K562 (cell line): Measurements from ENCODE around the gene CLSTN2.

Experiments used
- CHD1 ChIP-seq: fragments of 200-600 bp; sonication (generic); IDR thresholded peaks from one replicate; pipeline ENCODE4 v1.6.1; 2012; ENCODE audit warnings: mild to moderate bottlenecking, moderate library complexity, low read length, inconsistent platforms
- CTCF ChIP-seq, 3 experiments: IDR thresholded peaks in 2 of 3; conservative IDR thresholded peaks in 1 of 3; 2 replicates each; pipeline ENCODE4 v1.5.1; 2011 to 2012; ENCODE audit warnings: low read length in 3 of 3, mild to moderate bottlenecking in 3 of 3, control low read depth in 2 of 3, improper control_type of control experiment in 1 of 3, inconsistent platforms in 1 of 3, low read depth in 1 of 3, mixed read lengths in 1 of 3, moderate library complexity in 1 of 3; ENCODE audit not compliant: insufficient read depth in 2 of 3
- NR2C1 ChIP-seq, 2 experiments: fragments of 450-650 bp; IDR thresholded peaks; 2 replicates each; pipeline ENCODE4 v1.6.1; 2017; ENCODE audit warnings: mild to moderate bottlenecking in 2 of 2, antibody characterized with exemption in 1 of 2, inconsistent platforms in 1 of 2, missing compliant biosample characterization in 1 of 2, missing genetic modification characterization in 1 of 2
- PHF21A ChIP-seq: fragments of 450-650 bp; IDR thresholded peaks from 2 replicates; pipeline ENCODE4 v1.6.1; 2017; ENCODE audit warnings: low read depth, borderline replicate concordance
- RAD51 ChIP-seq: fragments of 450-650 bp; IDR thresholded peaks from 2 replicates; pipeline ENCODE4 v1.7.1; 2016; ENCODE audit warnings: low read depth, mild to moderate bottlenecking, borderline replicate concordance
- SIN3A ChIP-seq, 2 experiments: fragments of 150-350 bp in 1 of 2; IDR thresholded peaks; 2 replicates each; pipeline ENCODE4 v1.6.1; 2011 to 2016; ENCODE audit warnings: borderline replicate concordance in 2 of 2, low read depth in 2 of 2, low read length in 2 of 2, mild to moderate bottlenecking in 2 of 2, moderate library complexity in 2 of 2; ENCODE audit not compliant: control insufficient read depth in 1 of 2
- SMAD3 ChIP-seq: fragments of 450-650 bp; formaldehyde crosslinking; conservative IDR thresholded peaks from 2 replicates; pipeline ENCODE4 v1.4.0; 2020; ENCODE audit warnings: mild to moderate bottlenecking
- SPI1 ChIP-seq: IDR thresholded peaks from 2 replicates; pipeline ENCODE4 v1.6.1; 2011; ENCODE audit warnings: low read depth, low read length, control low read depth, borderline replicate concordance
- YY1 ChIP-seq, 3 experiments: IDR thresholded peaks; 2 replicates each; pipeline ENCODE4 v1.6.1; 2011; ENCODE audit warnings: low read length in 2 of 3, mild to moderate bottlenecking in 2 of 3, moderate library complexity in 2 of 3, borderline replicate concordance in 1 of 3, control low read depth in 1 of 3, low read depth in 1 of 3; ENCODE audit not compliant: insufficient read depth in 3 of 3, insufficient replicate concordance in 2 of 3, control insufficient read depth in 1 of 3, insufficient read length in 1 of 3; ENCODE audit errors: extremely low read depth in 1 of 3
- ZNF280B ChIP-seq: fragments of 250-450 bp; sonication (Bioruptor Pico); IDR thresholded peaks from 2 replicates; pipeline ENCODE4 v1.5.1; 2021; ENCODE audit warnings: mild to moderate bottlenecking
- TF ChIP-seq, protein P1 (sequence below), 2 experiments: fragments of 450-650 bp in 1 of 2; IDR thresholded peaks; 2 replicates each; pipeline ENCODE4 v1.6.1; 2011 to 2017; ENCODE audit warnings: low read depth in 2 of 2, antibody characterized with exemption in 1 of 2, borderline replicate concordance in 1 of 2, low read length in 1 of 2, mild to moderate bottlenecking in 1 of 2, mixed read lengths in 1 of 2; ENCODE audit not compliant: control insufficient read depth in 1 of 2

- no peak for TF ChIP-seq SPI1
- TF ChIP-seq YY1 (IDR thresholded peaks at IDR 0.05; ENCODE audit: borderline replicate concordance in 1 of 3, control insufficient read depth in 1 of 3, extremely low read depth in 1 of 3, insufficient read depth in 3 of 3, insufficient read length in 1 of 3, insufficient replicate concordance in 2 of 3, low read depth in 1 of 3, low read length in 2 of 3): no peak
- no peak for TF ChIP-seq CHD1
- TF ChIP-seq SIN3A (IDR thresholded peaks at IDR 0.05; ENCODE audit: borderline replicate concordance in 2 of 2, control insufficient read depth in 1 of 2, low read depth in 2 of 2, low read length in 2 of 2): no peak
- peak in 1 of 3 experiments; percentile 21; a peak in 2 of 6 replicates for TF ChIP-seq CTCF (IDR thresholded peaks at IDR 0.05 in 2 of 3, conservative IDR thresholded peaks at IDR 0.05 in 1 of 3; ENCODE audit: insufficient read depth in 2 of 3, low read depth in 1 of 3, low read length in 3 of 3)
- TF ChIP-seq PHF21A: no peak
- TF ChIP-seq RAD51: no peak
- TF ChIP-seq, protein P1, sequence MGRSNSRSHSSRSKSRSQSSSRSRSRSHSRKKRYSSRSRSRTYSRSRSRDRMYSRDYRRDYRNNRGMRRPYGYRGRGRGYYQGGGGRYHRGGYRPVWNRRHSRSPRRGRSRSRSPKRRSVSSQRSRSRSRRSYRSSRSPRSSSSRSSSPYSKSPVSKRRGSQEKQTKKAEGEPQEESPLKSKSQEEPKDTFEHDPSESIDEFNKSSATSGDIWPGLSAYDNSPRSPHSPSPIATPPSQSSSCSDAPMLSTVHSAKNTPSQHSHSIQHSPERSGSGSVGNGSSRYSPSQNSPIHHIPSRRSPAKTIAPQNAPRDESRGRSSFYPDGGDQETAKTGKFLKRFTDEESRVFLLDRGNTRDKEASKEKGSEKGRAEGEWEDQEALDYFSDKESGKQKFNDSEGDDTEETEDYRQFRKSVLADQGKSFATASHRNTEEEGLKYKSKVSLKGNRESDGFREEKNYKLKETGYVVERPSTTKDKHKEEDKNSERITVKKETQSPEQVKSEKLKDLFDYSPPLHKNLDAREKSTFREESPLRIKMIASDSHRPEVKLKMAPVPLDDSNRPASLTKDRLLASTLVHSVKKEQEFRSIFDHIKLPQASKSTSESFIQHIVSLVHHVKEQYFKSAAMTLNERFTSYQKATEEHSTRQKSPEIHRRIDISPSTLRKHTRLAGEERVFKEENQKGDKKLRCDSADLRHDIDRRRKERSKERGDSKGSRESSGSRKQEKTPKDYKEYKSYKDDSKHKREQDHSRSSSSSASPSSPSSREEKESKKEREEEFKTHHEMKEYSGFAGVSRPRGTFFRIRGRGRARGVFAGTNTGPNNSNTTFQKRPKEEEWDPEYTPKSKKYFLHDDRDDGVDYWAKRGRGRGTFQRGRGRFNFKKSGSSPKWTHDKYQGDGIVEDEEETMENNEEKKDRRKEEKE (IDR thresholded peaks at IDR 0.05; ENCODE audit: borderline replicate concordance in 1 of 2, control insufficient read depth in 1 of 2, low read depth in 2 of 2, low read length in 1 of 2): no peak
- TF ChIP-seq SMAD3: no peak
- TF ChIP-seq NR2C1 (IDR thresholded peaks at IDR 0.05): no peak
- TF ChIP-seq NR2C1 (tag; IDR thresholded peaks at IDR 0.05): no peak
- TF ChIP-seq ZNF280B (CRISPR knock-in tag): no peak
Measured at GRCh38 chr3:140092848-140093536, 158.0 kb downstream of the CLSTN2 start.
